DMS 273 (cell line): ENCODE measurements around the gene UXS1.

Source experiments
- DNase-seq: peaks from one replicate; lab custom pipeline; 2025; ENCODE audit not compliant: unreplicated experiment; lab: John Stamatoyannopoulos, UW

The UXS1 gene

DNA sequence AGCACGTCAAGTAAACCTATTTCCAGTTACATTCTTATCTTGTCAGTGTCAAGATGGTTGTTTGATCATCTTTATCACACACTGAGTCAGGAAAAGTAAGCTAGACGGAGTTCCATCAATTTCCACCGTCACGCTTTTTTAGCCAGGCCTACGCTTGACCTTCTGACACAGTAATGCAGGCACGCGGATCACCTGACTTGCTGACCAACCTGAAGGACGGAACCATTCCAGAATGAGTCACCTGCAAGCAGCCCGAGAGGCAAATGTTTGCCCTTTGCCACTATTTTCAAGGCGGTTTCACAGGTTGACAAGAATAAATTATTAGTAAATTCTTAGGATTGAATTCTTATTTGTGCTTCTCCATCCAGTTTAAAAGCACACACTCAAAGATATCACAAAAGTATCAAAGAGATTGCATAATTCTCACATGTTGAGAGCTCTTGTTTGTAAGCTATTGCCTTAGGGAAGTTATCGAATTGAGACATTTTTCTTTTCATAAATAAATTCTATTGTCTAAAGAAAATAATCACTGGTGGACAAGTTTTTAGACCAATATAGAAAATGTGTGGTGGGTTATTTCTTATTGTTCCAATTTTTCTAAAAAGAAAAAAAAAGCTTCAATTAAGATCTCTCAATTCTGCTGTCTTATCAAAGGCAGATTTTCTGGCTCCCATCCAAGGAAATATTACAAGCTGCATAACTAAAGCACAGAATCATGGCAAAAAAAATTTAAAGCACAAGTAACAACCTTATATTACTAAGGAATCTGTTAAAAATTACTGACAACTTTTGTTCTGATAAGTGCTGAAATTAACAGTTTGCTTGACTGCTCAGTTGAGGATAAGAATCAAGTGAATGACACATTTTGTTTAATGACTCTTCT lies 31.9 kb downstream of the UXS1 start:
- DNase-seq: no peak

DNA sequence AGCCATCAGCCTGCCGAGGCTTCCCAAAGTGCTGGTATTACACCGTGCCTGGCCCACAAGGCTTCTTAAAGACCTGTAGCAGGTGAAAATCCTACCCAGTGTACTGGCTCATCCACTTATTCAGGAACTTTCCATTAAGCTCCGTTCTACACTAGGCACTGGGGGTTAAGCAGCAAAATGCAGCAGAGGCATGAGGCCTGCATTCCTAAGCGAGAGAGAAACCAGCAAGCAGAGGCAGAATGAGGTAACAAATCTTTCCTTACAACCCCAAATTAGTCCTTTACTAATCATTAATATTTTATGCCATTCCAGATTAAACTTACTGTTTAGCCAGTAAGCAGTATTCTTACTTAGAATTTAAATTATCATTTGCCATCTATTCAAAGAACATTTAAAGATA lies 32.8 kb downstream of the UXS1 start:
- DNase-seq: no peak

DNA sequence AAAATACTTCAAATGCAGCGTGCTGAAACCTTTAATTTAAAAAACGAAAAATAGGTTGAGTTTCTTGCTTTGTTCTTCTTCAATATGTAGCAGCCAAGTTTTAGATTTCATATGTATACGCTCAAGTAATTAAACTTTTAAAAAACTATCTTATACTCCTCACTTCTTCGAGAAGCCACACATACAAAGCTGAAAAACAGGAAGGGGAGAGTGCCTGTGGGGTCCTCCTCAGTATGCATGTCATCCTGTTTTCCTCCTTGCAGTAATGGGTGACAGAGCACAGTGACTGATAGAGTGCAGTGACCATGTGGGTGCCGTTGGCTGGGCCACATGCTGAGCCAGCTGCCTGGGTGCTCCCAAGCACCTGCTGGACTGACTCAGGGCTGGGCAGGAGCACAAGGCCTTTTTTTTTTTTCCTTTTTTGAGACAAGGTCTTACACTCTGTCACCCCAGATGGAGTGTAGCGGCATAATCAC lies 33.3 kb downstream of the UXS1 start:
- no peak for DNase-seq

DNA sequence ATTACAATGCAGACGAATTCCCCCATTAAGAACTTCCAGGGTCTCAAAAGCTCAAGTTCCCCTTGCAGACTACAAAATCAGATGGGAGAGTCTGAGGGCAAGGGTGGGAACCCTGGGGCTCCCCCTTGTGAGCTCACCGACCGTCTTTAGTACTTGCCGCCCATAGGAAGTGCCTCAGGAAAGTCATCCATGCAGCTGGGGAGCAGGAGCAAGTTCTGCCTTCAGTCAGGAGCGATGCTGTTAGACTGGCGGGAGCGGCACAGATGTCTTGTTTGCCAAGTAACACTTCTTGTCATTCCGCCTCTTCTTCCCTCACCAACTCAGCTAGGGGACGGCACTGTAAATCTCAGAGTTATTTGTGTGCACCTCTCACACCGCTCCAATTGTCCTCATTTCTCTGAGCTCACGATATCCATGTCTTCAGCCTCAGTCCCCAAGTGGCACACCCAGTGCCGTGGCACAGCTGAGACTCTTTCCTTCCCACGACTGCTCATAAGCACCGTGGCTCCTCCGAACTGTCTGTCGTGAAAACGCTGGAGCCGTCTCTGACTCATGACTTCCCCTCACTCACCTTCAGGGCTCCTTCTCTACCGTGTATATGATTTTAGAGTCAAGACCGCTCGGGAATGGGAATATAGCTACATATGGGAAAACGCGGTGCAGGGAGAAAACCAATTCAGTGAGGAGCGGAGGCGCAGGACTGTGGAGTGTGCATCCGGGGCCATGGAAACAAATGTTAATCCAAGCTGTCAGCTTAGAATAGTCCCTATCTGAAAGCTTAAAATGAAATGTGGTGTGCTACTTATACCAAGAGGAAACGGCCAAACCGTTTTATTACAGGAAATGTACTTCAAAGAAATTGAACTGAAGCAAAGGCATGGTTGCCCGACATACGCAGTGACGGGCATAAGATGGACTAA lies 34.0 kb downstream of the UXS1 start:
- DNase-seq: no peak

DNA sequence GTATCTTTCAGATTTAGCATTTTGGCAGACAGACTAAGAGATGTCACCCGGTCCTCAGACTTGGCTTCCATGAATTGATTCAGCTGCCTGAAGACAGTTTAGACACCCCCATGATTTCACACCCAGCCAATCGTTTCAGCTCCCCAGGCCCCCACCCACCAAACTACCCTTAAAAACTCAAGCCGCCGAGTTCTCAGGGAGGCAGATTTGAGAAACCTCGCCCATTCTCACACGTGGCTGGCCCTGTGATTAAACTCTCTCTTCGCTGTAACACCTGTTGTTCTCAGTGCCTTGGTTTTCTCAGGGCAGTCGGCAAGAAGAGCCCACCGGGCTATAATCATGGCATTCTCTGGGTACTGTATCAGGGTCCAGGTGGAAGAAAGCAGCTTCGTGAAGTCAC lies 35.2 kb downstream of the UXS1 start:
- no peak for DNase-seq

DNA sequence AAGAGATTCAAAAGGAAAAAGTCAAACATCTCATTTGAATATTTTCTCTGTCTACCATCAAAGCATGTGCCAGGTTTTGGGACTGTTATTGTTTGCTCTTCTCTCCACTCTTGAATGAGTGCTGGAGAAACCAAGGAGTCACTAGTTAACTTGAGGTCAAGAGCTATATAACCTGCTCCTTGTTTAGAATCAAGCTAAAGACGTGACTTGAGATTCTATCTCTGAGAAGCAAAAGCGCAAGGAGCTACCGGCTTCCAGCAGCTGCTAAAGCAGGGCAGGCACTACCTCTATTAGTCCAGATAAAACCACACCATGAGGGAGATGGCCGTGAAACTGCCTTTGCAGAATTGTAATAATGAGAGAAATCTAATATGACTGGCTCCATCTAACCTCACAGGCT lies 36.0 kb downstream of the UXS1 start:
- DNase-seq: no peak

DNA sequence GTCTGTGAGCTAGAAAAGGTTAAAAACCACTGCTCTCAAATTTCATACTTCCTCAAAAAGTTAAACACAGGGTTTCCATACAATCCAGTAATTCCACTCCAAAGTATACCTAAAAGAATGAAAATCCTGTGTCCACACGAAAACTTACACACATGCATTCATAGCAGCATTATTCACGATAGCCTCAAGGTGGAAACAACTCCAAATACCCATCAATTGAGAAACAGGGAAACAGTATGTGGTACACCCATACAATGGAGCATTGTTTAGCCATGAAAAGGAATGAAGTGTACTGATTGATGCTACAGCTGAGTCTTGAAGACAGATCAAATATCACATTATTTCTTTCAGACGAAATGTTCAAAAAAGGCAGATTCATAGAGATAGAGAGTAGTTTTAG lies 36.7 kb downstream of the UXS1 start:
- no peak for DNase-seq

DNA sequence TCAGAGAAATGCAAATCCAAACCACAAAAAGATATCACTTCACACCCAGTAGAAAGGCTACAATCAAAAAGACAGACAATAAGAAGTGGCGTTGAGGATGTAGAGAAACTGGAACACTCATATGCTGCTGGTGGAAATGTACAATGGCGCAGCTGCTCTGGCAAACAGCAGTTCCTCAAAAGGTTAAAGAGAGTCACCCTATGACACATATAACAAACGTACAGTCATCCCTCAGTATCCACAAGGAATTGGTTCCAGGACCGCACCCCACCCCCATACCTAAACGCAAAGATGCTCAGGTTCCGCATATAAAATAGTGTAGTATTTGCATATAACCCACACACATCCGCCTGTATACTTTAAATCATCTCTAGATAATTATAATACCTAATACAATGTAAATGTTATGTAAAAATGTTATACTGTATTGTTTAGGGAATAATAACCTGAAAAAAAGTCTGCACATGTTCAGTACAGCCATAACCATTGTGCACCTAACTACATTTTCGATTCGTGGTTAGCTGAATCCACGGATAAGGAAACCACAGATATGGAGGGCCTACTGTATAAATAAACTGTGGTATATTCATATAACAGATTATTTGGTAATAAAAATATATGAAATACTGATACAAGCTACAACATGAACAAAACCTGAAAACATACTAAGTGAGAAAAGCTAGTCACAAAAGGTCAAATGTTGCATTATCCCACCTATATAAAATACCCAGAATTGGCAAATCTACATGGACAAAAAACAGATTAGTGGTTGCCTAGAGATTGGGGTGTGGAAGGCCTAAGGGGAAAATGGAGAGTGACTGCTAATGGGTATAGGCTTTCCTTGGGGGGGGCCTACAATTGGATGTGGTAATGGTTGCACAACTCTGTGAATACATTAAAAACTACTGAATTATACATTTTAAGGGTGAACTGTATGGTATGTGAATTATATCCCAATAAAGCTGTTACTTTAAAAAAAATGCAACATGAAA lies 37.5 kb downstream of the UXS1 start:
- DNase-seq: no peak

DNA sequence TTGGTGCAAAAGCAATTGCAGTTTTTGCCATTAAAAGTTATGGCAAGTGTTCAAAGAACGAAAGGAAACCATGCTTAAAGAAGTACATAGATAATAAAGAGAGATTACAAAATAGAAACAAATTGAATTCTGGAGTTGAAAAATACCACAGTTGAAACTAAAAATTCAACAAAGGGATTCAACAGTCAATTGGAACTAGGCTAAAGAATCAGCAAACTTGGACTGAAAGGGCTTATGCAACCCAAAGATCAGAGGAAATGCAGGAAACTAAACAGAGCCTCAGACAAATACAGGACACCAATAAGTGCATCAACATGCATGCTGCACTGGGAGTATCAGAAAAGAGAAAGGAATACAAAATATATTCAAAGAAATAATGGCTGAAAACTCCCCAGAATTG lies 40.3 kb downstream of the UXS1 start:
- DNase-seq: no peak

DNA sequence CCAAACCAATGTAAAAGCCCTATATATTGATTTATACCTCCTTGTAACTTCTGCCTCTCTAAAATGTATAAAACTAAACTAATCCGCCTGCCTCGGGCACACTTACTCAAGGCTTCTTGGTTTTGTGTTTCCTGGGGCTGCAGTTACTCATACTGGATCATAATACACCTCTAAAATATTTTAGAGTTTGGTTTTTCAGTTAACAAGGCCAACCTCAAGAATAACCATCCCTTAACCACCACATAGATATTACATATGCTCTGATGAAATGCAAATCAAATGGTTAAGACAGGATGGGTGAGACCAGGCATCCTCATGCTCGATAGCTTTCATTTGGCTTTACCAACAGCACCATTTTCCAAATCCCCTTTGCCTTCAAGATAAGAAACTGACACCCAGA lies 46.4 kb downstream of the UXS1 start:
- no peak for DNase-seq

DNA sequence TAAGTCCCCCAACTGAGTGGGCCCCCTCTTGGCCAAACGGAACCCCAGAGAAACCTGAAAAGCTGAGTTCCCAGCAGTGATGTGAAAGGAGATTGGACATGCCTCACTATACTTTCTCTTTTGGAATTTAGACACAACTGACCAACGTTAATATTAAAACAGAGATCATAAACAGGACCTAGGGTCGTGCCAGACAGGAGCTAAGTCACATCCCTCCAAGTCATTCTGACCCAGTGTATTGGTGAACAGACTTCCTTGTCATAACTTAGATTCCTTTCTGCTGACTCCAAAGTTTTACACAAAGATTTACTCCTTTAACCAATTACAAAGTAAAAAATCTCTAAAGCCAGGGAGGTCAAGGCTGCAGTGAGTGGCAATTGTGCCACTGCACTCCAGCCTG lies 46.9 kb downstream of the UXS1 start:
- DNase-seq: no peak

DNA sequence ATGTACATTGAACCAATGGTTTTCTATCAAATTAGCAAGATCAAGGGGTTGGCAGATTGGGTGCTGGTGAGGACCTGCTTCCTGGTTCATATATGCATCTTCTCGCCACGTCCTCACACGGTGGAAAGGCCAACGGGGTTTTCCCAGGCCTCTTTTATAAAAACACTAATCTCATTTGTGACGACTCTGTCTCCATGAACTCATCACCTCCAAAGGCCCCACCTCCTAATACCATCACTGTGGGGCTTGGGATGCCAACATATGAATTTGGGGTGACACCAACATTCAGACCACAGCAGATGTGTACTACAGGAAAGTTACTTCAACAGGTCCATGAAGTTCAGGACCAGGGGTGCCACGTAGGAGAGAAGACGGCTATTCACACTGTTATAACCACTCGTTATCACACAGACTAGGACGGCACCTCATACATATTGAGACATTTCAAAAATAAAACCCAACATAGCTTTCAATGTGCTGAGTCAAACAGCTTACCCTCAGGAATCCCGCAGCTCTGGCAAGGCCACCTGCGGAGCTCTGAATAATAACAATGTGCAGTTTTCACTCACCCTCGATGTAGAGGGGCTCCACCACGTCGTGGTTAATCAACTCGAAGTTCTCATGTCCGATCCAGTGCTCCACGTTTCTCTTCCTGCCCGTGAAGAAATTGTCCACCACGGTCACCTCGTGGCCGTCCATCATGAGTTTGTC lies 49.3 kb downstream of the UXS1 start:
- no peak for DNase-seq

DNA sequence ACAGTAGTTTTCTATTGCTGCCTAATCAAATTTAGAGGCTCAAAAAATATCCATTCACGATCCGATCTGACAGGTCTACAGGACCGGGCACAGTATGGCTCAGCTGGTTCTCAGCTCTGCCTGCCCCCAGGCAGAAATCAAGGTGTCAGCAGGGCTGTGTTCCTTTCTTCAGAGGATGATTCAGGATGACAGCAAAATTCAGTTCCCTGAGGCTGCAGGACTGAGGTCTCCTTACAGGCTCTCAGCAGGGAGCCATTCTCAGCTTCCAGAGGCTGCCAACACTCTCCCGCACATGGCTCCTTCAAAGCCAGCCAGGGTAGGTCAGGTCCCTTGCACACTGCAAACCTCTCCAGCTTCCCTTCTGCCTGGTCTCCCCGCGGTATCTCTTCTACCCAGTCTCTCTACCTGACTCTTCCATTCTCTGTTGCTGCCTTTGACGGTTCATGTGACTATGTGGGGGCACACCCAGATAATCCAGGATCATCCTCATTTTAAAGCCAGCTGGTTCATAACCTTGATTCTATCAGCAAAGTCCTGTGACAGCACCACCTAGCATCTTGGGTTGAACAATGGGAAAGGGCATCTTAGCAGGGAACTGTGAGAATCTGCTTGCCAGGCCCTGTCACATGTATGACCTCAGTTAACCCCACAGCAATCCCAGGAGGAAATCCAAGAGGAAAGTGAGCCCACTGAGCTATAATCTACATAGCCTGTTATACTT lies 50.4 kb downstream of the UXS1 start:
- no peak for DNase-seq

DNA sequence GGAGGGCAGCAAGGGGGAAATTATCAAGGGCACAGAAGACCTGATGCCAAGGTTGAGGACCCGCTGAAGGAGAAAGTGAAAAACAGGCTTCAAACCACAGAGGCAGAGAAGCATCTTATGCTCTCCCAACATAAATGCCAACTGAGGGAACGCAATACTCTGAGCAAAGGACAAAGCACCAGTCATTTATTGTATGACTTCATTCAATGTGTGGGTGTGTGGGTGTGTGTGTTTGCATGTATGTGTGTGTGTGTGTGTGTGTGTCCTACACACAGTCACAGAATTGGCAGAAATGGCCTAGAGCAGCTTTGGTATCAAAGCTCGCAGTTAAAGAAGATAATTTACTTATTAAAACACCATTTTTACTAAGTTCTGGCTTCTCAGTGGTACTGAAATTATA lies 51.4 kb downstream of the UXS1 start:
- DNase-seq: no peak

DNA sequence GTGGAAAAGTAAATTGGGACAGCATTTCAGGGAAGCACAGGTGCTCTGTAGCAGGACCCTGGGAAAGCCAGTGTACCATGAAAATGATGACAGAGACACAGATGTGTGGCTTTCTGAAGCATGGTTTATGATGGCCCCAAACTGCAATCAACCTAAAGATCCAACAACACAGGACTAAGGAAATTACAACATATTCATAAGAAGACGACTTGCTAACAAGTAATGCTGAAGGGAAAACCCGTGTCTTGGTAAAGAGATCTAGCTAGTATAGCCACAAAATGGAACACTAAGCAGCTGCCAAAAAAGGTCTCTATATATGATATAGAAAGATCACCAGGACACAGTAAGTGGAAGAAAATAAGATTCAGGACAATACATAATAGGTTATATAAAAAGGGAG lies 53.2 kb downstream of the UXS1 start:
- DNase-seq: no peak

DNA sequence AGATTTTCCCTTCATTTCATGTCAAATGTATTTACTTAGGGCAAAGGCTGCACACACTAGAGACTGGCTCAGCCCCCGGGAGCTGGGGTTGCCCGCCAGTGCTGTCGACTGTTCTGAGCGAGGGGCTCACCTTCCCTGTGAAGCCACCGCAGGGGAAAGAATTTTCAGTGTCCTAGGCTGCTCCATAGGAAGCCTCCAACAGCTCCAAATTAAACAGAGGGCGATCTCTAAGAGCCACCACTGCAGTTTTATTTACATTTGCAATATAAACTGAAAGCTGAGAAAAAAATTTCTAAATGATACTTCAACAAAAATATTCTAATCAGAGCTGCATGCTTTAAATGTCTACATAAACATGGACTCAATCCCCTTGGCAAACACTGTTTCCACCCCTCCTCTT lies 54.0 kb downstream of the UXS1 start:
- DNase-seq: no peak

DNA sequence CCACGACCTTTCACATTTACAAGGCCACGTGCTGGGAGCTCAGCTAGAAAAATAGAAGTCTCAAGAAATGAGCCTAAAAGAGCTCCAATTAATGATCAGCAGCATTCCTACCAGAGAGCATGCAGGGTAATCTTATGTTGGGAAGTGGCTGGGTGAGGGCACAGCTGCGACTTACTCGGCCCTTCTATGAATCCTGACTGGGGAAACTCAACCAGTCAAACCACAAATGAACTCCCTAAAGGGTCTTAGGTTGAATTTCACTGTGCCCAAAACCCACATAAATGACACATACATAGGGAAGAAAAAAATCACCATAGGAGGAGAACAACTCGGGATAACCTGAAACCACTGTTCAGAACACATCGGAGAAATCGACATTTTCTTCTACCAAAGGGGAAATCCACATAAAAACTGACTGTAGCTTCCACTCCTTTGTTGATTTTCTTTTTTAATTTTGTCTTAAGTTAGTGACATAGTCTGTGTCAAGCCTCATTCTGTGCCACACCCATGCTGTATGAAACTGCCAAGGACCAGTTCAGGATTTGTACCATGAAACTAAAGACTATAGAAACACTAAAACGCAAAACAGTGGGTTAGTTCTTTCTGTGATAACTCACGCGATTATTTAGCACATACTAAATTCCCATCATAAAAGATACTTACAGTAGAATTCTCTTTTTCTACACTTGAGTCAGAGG lies 54.7 kb downstream of the UXS1 start:
- DNase-seq: no peak

DNA sequence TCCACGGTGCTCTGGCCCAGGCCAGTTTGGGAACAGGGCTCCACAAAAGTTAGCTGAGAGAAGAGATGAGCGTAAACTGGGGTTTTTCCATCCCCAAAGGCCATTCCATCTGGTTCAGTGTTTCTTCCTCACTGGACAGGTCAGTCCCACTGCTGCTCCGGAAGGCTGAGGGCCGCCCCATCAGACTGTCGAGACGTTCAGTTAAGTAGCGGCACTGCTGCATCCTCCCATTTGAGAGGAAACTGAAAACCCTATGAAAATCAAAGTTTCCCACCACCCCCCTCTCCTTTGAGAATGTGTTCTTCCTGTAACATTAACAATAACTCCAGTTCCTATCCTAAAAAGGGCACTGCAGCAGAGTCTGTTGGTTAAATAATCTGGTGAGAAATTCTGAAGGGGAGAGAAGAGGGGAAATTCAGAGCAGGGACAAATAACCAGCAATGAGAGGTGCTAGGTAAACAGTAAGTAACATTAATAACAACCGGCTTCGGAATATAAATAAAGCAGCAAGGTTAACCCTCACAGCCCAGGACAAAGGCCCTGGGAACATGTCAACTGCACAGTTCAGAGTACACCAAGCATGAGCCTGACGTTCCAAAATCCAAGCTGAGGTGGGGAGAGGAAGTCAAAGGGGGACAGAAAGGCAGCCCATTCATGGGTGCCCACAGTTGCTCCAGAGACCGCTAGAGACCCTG lies 55.4 kb downstream of the UXS1 start:
- DNase-seq: no peak
